T-helper 2 cell treated with Interferon-gamma antibody and Interleukin-4, amounts not matched to agents 5 μg/mL and 100 μg/mL, for 36 hours (primary cell): Measurements from ENCODE around the gene BOK.
"Not testable (repeated sequence)": the region's sequence is repeated elsewhere in the genome, so short reads cannot be mapped to it uniquely, and the experiment has no call there.

Experiments
- DNase-seq: peaks from one replicate; pipeline ENCODE4 v3.0.0; 2021; ENCODE audit warnings: low spot score
- H3K27ac Mint-ChIP-seq: one replicate; pipeline ENCODE4 v1.8.0; 2021; ENCODE audit warnings: mild to moderate bottlenecking, mixed read lengths
- H3K27me3 Mint-ChIP-seq: one replicate; pipeline ENCODE4 v1.8.0; 2021; ENCODE audit warnings: low read depth, mixed read lengths
- H3K36me3 Mint-ChIP-seq: one replicate; pipeline ENCODE4 v1.8.0; 2021; ENCODE audit warnings: low read depth, mixed read lengths
- H3K4me1 Mint-ChIP-seq: one replicate; pipeline ENCODE4 v1.8.0; 2021; ENCODE audit warnings: low read depth, mixed read lengths
- H3K4me3 Mint-ChIP-seq: one replicate; pipeline ENCODE4 v1.8.0; 2022; ENCODE audit warnings: mild to moderate bottlenecking, moderate library complexity, mixed read lengths
- H3K9me3 Mint-ChIP-seq: one replicate; pipeline ENCODE4 v1.8.0; 2021; ENCODE audit warnings: mixed read lengths

The BOK gene

DNA sequence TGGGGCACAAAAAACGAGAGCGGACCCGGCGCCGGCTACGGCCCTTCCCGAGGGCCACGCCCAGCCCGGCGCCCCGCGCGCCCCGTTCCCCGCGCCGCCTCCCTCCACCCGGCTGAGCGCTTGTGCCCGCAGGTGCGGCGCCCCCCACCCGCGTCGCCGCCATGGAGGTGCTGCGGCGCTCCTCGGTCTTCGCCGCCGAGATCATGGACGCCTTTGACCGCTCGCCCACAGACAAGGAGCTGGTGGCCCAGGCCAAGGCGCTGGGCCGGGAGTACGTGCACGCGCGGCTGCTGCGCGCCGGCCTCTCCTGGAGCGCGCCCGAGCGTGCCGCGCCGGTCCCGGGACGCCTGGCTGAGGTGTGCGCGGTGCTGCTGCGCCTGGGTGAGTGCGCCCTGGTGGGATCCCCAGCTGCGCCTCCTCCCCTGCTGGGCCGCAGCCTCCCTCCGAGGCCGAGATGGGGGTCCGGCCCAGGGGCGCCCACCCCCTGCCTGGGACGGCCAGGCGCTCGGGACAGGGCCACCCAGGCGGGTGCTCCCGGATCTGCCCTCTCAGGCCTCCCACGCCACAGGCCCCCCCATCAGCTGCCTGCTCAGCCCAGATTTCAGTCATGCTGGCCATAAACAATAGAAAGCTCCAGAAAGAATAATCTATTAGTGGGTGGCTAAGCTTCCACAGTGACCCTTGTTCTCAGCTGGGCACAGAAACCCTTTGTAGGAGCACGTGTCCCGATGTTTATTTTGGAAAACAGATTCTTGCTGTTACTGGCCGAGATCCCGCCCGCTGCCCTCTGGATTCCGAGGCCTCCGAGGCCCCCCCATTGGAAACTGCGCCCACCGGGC, 997 bp downstream of the BOK start:
- Mint-ChIP-seq H3K27me3 (peaks cover 40% of the 10 kb centered on the region), H3K4me3 (peak overlapping the region; percentile 40), H3K4me1 (peaks cover 10% of the 10 kb centered on the region), H3K27ac (no peak overlapping the region), H3K36me3 (peaks cover 3% of the 10 kb centered on the region), H3K9me3 (no peaks in the 10 kb centered on the region)
- no peak for DNase-seq

- Mint-ChIP-seq H3K4me3 (peak overlapping the region; percentile 40), H3K27me3 (peaks cover 38% of the 10 kb centered on the region), H3K9me3 (no peaks in the 10 kb centered on the region), H3K4me1 (peaks cover 10% of the 10 kb centered on the region), H3K36me3 (peaks cover 3% of the 10 kb centered on the region), H3K27ac (no peak overlapping the region)
- no peak for DNase-seq
Observed at GRCh38 chr2:241560162-241560882, 1.8 kb downstream of the BOK start.

GRCh38 chr2:241560883-241561474, 2.4 kb downstream of the BOK start:
- H3K9me3 Mint-ChIP-seq: no peaks in the 10 kb centered on the region
- no peak overlapping the region for H3K27ac Mint-ChIP-seq
- H3K4me3 Mint-ChIP-seq: no peak overlapping the region
- no peak for DNase-seq
- peaks cover 32% of the 10 kb centered on the region for H3K27me3 Mint-ChIP-seq
- H3K36me3 Mint-ChIP-seq: peaks cover 3% of the 10 kb centered on the region
- peaks cover 4% of the 10 kb centered on the region for H3K4me1 Mint-ChIP-seq

DNA sequence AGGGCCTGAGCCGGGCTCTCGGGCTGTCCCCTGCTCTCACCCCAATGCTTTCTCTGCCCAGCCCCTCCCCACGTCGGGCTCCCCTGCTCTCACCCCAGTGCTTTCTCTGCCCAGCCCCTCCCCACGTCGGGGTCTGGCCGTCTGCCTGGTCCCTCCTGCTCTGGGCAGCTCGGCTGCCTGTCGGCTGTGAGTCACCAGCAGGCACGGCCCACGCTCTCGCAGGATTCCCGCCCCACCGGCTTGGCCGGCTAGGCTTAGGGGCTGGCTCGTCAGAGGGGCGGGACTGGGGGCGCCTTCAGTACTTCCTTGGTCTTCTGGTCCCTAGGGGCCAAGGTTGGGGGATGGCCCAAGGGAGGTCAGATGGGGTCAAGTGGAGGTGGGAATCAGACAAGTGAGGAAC, 3.3 kb downstream of the BOK start:
- peaks cover 3% of the 10 kb centered on the region for H3K36me3 Mint-ChIP-seq

DNA sequence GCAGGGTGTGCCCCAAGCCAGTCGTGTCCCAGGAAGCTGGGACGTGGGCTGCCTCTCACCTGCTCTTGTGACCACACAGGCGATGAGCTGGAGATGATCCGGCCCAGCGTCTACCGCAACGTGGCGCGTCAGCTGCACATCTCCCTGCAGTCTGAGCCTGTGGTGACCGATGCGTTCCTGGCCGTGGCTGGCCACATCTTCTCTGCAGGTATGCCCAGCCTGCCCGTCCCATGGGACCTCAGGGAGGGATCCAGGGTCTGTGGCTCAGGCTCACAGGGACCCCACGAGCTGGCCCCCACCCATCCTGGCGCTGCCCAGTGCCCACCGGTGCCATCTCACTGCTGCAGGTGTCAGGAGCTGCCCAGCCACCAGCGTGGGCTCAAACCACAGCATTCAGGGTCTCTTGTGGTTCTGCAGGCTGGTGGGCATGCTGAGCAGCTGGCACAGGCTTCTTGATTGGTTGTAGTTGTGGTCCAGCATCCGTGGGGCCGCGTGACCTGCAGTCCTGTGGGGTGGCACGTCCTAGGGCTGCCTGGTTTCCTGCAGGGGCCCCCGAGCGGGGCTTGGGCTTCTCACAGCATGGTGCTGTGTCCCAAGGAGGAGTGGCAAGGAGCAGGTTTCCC, 3.8 kb downstream of the BOK start:
- no peak overlapping the region for H3K27ac Mint-ChIP-seq
- H3K4me3 Mint-ChIP-seq: no peak overlapping the region
- peaks cover 21% of the 10 kb centered on the region for H3K27me3 Mint-ChIP-seq
- no peaks in the 10 kb centered on the region for H3K9me3 Mint-ChIP-seq
- H3K36me3 Mint-ChIP-seq: peaks cover 3% of the 10 kb centered on the region
- peaks cover 4% of the 10 kb centered on the region for H3K4me1 Mint-ChIP-seq
- DNase-seq: no peak

More for the DNA sequence above, 3.3 kb downstream of the BOK start:
- no peak overlapping the region for H3K4me3 Mint-ChIP-seq
- peaks cover 26% of the 10 kb centered on the region for H3K27me3 Mint-ChIP-seq
- DNase-seq: no peak
- H3K27ac Mint-ChIP-seq: no peak overlapping the region
- peaks cover 4% of the 10 kb centered on the region for H3K4me1 Mint-ChIP-seq
- H3K9me3 Mint-ChIP-seq: no peaks in the 10 kb centered on the region

GRCh38 chr2:241563031-241563507, 4.5 kb downstream of the BOK start:
- Mint-ChIP-seq H3K4me1 (peaks cover 2% of the 10 kb centered on the region), H3K27me3 (peaks cover 14% of the 10 kb centered on the region), H3K9me3 (no peaks in the 10 kb centered on the region), H3K36me3 (peaks cover 2% of the 10 kb centered on the region), H3K4me3 (no peak overlapping the region), H3K27ac (no peak overlapping the region)
- no peak for DNase-seq

GRCh38 chr2:241563571-241563980, 5.0 kb downstream of the BOK start:
- Mint-ChIP-seq H3K27ac (no peak overlapping the region), H3K36me3 (no peaks in the 10 kb centered on the region), H3K4me3 (no peak overlapping the region), H3K27me3 (peaks cover 10% of the 10 kb centered on the region), H3K9me3 (no peaks in the 10 kb centered on the region), H3K4me1 (no peaks in the 10 kb centered on the region)
- DNase-seq: no peak

DNA sequence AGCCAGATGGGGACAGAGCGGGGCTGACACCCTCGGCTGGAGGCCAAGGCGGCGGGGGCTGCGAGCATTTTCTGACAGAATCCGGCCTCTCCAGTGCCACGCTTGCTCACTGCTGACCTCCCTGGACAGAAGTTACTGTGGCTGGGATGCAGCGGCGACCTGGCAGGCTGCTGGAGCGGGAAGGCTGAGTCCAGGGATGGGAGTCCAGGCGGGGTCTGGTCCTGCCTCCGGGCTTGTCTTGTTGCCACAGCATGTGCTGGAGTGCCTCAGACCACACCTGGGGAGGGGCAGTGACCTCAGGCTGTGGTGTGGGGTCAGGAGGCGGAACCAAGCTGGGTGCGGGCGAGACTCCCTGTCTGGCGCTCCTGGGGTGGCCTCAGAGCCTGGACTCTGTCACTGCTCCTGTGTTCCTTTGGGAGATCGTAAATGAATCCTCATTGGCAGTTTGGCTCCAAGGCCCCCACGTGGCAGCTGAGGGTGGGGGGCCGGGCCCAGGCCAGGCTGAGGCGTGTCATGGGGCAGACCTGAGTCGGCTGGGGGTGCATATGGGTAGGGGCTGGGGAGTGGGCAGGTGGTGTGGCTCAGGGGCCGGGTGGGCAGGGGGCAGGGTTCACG, 5.5 kb downstream of the BOK start:
- Mint-ChIP-seq H3K9me3 (no peaks in the 10 kb centered on the region), H3K27ac (no peak overlapping the region), H3K27me3 (peaks cover 10% of the 10 kb centered on the region), H3K36me3 (no peaks in the 10 kb centered on the region), H3K4me3 (no peak overlapping the region), H3K4me1 (no peaks in the 10 kb centered on the region)
- no peak for DNase-seq

- Mint-ChIP-seq H3K4me1 (no peaks in the 10 kb centered on the region), H3K4me3 (no peak overlapping the region), H3K27me3 (peaks cover 8% of the 10 kb centered on the region), H3K27ac (no peak overlapping the region), H3K9me3 (no peaks in the 10 kb centered on the region), H3K36me3 (no peaks in the 10 kb centered on the region)
- DNase-seq: no peak
Observed at GRCh38 chr2:241564596-241565410, 6.3 kb downstream of the BOK start.

GRCh38 chr2:241565411-241565810, 6.9 kb downstream of the BOK start:
- no peak for DNase-seq
- no peaks in the 10 kb centered on the region for H3K4me1 Mint-ChIP-seq
- no peaks in the 10 kb centered on the region for H3K36me3 Mint-ChIP-seq
- H3K27ac Mint-ChIP-seq: no peak overlapping the region
- no peak overlapping the region for H3K4me3 Mint-ChIP-seq
- H3K27me3 Mint-ChIP-seq: peaks cover 2% of the 10 kb centered on the region
- H3K9me3 Mint-ChIP-seq: no peaks in the 10 kb centered on the region

DNA sequence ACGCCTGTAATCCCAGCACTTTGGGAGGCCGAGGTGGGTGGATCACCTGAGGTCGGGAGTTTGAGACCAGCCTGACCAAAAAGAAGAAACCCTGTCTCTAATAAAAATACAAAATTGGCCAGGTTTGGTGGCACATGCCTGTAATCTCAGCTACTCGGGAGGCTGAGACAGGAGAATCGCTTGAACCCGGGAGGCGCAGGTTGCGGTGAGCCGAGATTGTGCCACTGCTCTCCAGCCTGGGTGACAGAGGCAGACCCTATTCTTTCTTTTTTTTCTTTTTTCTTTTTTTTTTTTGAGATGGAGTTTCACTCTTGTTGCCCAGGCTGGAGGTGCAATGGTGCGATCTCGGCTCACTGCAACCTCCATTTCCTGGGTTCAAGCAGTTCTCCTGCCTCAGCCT, 7.5 kb downstream of the BOK start:
- H3K4me1 Mint-ChIP-seq, H3K27me3 Mint-ChIP-seq, H3K36me3 Mint-ChIP-seq, H3K27ac Mint-ChIP-seq, H3K9me3 Mint-ChIP-seq, H3K4me3 Mint-ChIP-seq, DNase-seq: not testable (repeated sequence)

GRCh38 chr2:241566468-241566867, 7.9 kb downstream of the BOK start:
- H3K27me3 Mint-ChIP-seq: peaks cover 2% of the 10 kb centered on the region
- no peaks in the 10 kb centered on the region for H3K36me3 Mint-ChIP-seq
- no peak overlapping the region for H3K27ac Mint-ChIP-seq
- no peak for DNase-seq
- no peaks in the 10 kb centered on the region for H3K9me3 Mint-ChIP-seq
- H3K4me1 Mint-ChIP-seq: no peaks in the 10 kb centered on the region
- H3K4me3 Mint-ChIP-seq: no peak overlapping the region

- not testable (repeated sequence) for DNase-seq, H3K27ac Mint-ChIP-seq, H3K9me3 Mint-ChIP-seq
Observed at GRCh38 chr2:241567266-241567665, 8.7 kb downstream of the BOK start.

More at GRCh38 chr2:241567266-241567665, 8.7 kb downstream of the BOK start:
- not testable (repeated sequence) for H3K4me3 Mint-ChIP-seq, H3K4me1 Mint-ChIP-seq, H3K27me3 Mint-ChIP-seq, H3K36me3 Mint-ChIP-seq
